Vagina (tissue), 2 donors: ENCODE results near the gene CTAGE9.

Experiments used
- POLR2A ChIP-seq, 2 donors: fragments of 450-650 bp; IDR thresholded peaks; one replicate each; pipeline ENCODE4 v1.6.1; 2017; ENCODE audit warnings: antibody characterized with exemption in 2 of 2, mild to moderate bottlenecking in 2 of 2, moderate library complexity in 2 of 2
- POLR2AphosphoS5 ChIP-seq, 2 donors: sonication (generic); formaldehyde crosslinking; IDR thresholded peaks; one replicate each; pipeline ENCODE4 v1.9.0; 2017; ENCODE audit warnings: antibody characterized with exemption in 2 of 2, mild to moderate bottlenecking in 2 of 2, low read depth in 1 of 2; ENCODE audit not compliant: insufficient read depth in 1 of 2
- TF ChIP-seq, protein P1 (sequence below), 3 experiments: fragments of 450-650 bp in 2 of 3; fragments of 200-600 bp in 1 of 3; sonication (generic) in 1 of 3; IDR thresholded peaks; one replicate each; pipeline ENCODE4 v1.5.1; 2017 to 2019; ENCODE audit warnings: antibody characterized with exemption in 3 of 3, mild to moderate bottlenecking in 2 of 3, moderate library complexity in 2 of 3

DNA sequence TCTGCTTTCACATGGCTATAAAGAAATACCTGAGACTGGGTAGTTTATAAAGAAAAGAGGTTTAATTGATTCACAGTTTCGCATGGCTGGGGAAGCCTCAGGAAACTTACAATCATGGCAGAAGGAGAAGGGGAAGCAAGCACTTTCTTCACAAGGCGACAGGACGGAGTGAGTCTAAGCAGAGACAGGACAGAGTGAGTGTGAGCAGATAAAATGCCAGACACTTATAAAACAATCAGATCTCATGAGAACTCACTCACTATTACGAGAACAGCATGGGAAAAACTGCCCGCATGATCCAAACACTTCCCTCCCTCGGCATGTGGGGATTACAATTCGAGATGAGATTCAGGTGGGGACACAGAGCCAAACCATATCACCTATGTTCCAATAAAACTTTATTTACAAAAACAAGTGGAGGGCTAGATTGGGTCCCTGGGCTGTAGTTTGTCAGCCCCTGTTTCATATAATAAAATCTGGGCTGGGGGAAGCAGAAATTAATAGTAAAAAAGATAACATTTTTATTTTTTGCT lies 37.1 kb upstream of the CTAGE9 start:
- TF ChIP-seq POLR2AphosphoS5 (IDR thresholded peaks at IDR 0.05; ENCODE audit: insufficient read depth in 1 of 2, low read depth in 1 of 2) (no peak), POLR2A (IDR thresholded peaks at IDR 0.05) (no peak)
- TF ChIP-seq, protein P1, sequence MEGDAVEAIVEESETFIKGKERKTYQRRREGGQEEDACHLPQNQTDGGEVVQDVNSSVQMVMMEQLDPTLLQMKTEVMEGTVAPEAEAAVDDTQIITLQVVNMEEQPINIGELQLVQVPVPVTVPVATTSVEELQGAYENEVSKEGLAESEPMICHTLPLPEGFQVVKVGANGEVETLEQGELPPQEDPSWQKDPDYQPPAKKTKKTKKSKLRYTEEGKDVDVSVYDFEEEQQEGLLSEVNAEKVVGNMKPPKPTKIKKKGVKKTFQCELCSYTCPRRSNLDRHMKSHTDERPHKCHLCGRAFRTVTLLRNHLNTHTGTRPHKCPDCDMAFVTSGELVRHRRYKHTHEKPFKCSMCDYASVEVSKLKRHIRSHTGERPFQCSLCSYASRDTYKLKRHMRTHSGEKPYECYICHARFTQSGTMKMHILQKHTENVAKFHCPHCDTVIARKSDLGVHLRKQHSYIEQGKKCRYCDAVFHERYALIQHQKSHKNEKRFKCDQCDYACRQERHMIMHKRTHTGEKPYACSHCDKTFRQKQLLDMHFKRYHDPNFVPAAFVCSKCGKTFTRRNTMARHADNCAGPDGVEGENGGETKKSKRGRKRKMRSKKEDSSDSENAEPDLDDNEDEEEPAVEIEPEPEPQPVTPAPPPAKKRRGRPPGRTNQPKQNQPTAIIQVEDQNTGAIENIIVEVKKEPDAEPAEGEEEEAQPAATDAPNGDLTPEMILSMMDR (IDR thresholded peaks at IDR 0.05) = no peak
